GM21723 (cell line): ENCODE data around the gene GTPBP4.
"Not testable (repeated sequence)": the region's sequence is repeated elsewhere in the genome, so short reads cannot be mapped to it uniquely, and the experiment has no call there.

ENCODE experiments used
- ATAC-seq: cut with Tn5 transposase; IDR thresholded peaks from one replicate; pipeline ENCODE4 v1.9.1; 2021; ENCODE audit warnings: mild to moderate bottlenecking, moderate library complexity; ENCODE audit not compliant: unreplicated experiment

The GTPBP4 gene

GRCh38 chr10:988667-989545, 672 bp downstream of the GTPBP4 start:
- ATAC-seq, result no peak

DNA sequence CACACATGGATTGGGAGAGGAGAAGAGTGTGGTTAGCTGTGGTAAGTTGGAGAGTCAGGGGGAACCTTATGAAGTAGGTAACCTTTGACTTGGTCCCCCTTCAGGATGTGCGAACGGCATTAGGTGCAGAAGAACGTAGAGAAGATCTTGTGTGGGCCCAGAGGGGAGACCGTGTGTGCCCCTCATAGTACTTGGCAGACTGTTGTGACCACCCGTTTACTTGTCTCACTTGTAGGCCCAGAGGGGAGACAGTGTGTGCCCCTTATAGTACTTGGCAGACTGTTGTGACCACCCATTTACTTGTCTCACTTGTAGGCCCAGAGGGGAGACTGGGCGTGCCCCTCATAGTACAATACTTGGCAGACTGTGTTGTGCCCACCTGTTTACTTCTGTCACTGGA, 2.6 kb downstream of the GTPBP4 start:
- no peak for ATAC-seq

GRCh38 chr10:992467-992866, 4.2 kb downstream of the GTPBP4 start:
- ATAC-seq, result no peak

DNA sequence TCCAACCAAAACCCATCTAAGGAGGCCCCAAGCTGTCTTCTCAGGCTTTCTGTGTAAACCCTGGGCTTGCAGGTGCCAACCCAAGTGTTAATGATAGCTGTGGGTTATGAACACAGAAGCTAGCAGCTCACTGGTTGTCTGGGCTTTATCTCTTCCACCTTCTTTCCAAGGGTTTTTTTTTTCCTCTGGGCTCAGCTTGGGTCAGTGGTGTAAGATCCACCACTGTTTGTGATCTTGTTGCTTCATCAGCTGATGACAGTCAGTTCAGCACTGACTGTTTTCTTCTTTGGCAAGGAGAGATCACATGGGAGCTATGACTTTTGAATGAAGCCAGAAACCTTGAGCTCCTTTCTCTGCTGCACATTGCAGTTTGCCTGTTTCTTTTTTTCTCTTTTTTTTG, 4.6 kb downstream of the GTPBP4 start:
- no peak for ATAC-seq

- ATAC-seq, result no peak
Measured at GRCh38 chr10:994836-995558, 6.8 kb downstream of the GTPBP4 start.

- ATAC-seq, result no peak
Measured at GRCh38 chr10:995559-995926, 7.3 kb downstream of the GTPBP4 start.

DNA sequence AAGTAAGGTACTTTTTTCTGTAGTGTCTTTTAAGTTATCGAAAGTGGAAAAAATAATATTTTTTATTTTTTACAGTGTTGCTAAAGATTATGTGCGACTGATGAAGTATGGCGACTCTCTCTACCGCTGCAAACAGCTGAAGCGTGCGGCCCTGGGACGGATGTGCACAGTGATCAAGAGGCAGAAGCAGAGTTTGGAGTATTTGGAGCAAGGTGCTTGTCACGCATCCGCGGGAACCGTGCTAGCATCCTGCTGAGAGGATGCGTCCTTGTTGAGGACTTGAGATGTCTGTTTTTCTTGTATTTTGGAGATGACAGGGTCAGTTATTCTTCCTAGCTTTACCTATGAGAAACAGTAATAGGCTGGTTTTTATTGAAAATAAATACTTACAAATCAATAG, 7.8 kb downstream of the GTPBP4 start:
- ATAC-seq, result no peak

GRCh38 chr10:997266-998022, 9.2 kb downstream of the GTPBP4 start:
- ATAC-seq, result no peak

DNA sequence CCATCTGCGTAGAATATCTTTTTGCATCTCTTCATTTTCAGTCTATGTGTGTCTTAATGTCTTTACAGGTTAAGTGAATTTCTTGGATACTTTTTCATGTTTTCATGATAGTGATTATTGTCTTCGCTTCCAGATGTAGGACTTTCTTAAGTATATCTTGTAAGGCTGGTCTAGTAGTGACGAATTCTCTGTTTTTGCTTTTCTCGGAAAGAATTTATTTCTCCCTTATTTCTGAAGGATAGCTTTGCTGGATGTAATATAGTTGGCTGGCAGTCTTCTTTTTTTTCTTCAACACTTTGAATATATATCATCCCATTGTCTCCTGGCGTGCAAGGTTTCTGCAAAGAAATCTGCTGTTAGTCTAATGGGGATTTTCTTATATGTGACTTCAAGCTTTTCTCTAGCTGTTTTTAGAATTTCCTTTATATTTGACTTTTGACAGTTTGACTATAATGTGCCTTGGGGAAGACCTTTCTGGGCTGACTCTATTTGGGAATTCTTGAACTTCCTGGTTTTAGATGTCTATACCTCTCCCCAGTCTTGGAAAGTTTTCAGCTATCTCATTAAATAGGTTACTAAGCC, 14.3 kb downstream of the GTPBP4 start:
- no peak for ATAC-seq

- ATAC-seq, result no peak
Measured at GRCh38 chr10:1003884-1004670, 15.8 kb downstream of the GTPBP4 start.

DNA sequence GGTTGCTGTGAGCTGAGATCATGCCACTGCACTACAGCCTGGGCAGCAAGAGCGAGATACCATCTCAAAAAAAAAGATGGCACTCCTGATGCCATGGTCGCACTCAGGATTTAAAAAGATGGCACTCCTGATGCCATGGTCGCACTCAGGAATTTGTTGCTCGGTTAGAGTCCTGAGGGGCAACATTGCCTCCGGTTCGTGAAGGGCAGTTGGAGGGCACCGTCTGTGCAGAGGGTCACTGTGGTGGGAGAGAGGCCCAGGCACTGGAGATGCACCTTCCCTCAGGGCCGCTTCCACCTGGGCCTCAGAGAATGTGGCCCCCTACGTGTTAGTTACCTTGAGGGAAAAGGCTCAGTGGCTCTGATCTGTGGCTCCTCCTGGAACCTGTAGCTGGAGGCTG, 18.3 kb downstream of the GTPBP4 start:
- ATAC-seq, result no peak

DNA sequence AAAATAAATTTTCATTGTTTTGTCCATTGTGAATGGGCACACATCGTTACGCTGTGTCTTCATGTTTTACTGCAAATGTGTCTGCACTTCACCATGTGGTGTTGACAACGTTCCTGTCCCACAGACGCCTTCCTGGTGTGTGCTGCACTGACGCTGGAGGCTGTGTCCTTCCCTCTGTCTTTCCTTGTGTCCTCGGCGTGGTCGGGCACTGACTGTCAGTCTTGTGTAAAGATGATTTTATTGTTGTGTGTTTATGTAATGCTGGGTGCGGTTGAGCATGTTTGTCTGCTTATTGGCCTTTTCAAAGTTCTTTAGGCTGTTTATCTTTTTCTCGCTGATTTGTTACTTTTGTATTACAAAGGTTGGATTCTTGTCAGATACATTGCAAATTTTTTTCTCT, 19.3 kb downstream of the GTPBP4 start:
- no peak for ATAC-seq

DNA sequence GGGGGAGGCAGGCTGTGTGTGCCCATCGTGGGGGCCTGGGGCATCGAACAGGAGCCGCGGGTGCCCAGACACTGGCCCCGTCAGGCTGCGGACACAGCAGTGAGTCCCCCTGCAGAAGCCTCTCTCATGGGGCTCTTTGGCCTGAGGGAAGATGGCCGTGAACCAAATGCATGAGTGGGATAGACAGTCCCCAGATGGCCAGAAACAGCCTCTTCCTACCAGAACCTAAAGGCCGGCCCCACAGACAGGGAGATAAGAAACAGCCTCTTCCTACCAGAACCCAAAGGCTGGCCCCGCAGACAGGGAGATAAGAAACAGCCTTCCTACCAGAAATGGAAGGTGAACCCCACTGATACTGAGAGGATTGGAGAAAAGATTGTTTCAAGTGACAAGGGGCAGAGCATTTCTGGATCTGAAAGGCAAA, 20.8 kb downstream of the GTPBP4 start:
- no peak for ATAC-seq

DNA sequence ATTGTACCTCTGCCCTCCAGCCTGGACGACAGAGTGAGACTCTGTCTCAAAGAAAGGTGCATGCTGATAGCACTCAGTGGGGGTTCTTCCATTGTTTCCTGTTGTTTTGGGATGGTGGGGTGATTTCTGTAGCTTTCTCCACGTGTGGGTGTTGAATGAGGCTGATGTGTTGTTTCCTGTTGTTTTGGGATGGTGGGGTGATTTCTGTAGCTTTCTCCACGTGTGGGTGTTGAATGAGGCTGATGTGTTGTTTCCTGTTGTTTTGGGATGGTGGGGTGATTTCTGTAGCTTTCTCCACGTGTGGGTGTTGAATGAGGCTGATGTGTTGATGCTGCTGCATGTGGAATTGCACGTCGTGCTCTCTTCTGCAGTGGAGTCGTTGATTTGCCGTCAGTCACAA, 21.7 kb downstream of the GTPBP4 start:
- ATAC-seq, result not testable (repeated sequence)

GRCh38 chr10:1010703-1011102, 22.5 kb downstream of the GTPBP4 start:
- no peak for ATAC-seq

DNA sequence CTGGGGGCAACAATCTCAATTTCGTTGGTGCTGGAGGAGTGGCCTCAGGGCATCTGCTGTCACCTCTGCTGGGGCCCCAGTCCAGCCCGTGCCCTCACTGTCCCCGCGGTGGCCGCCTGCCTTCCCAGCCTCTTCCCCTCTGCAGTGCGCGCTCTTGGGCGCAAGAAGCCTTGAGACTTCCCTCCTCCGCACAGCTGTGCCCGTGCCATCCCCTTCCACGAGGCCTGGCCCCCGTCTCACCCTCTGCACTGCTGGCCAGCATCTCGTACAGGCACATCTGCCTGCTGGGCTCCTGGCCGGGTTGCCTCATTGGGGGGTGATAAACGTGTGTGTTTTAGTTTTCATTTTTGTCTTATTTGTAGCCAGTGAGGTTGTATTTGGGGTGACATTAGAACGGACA, 23.5 kb downstream of the GTPBP4 start:
- ATAC-seq, result no peak

GRCh38 chr10:1015688-1016087, 27.5 kb downstream of the GTPBP4 start:
- ATAC-seq, result no peak

GRCh38 chr10:1019362-1019761, 31.1 kb downstream of the GTPBP4 start:
- no peak for ATAC-seq

GRCh38 chr10:1020460-1020859, 32.2 kb downstream of the GTPBP4 start:
- ATAC-seq, result no peak

DNA sequence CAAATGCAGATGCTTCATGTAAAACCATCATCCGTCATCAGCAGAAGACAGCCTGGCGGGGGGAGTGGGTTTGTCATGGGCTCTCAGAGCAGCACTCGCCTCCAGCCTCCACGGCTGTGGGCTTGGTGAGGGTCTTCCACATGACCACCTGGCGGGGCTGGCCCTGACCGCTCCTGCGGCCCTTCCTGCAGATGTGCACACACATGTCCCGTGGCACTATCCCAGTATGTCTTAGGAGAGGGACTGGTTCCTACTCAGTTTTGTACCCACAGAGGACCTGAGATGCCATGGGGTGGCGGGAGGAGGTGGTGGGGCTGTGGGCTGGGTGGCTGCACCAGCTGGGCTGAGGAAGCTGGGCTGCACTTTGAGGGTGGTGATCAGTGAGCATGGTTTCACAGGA, 32.7 kb downstream of the GTPBP4 start:
- no peak for ATAC-seq
